Caco-2 (cell line): ENCODE measurements around the gene DCX. TPM values are rescaled to one million over a fixed set of nuclear protein-coding genes. Genes with fewer than 3 reads are reported as not detected.

Experiments used
- BruUV-seq: library from RNA; stranded (reverse); fragments of 400-500 nt; replicated peaks from 2 replicates; lab custom pipeline; 2021; lab: Mats Ljungman, UMichigan
- CTCF ChIA-PET: fragments of 300-600 bp; sonication (Branson Sonifier 250); formaldehyde crosslinking; loops from one replicate; lab custom pipeline; 2022; ENCODE audit warnings: antibody characterized with exemption; lab: Charles Lee
- POLR2A ChIA-PET: fragments of 300-600 bp; sonication (Branson Sonifier 250); formaldehyde crosslinking; loops from one replicate; lab custom pipeline; 2022; ENCODE audit warnings: antibody characterized with exemption; lab: Charles Lee
- DNase-seq, 2 experiments: peaks; one replicate each; pipeline versions ENCODE4 v3.0.0 to v3.0.0-alpha.2; 2020 to 2022
- H3K27me3 ChIP-seq: replicated peaks from 2 replicates; pipeline ENCODE4 v1.6.0; 2011; ENCODE audit warnings: low read length; ENCODE audit not compliant: control insufficient read depth, insufficient read depth
- H3K36me3 ChIP-seq: 2 replicates; pipeline ENCODE4 v1.5.1; 2011; ENCODE audit warnings: low read length; ENCODE audit not compliant: control insufficient read depth, insufficient read depth
- H3K4me1 ChIP-seq: fragments of 250-450 bp; sonication (Bioruptor Pico); 2 replicates; pipeline ENCODE4 v1.5.1; 2020; ENCODE audit warnings: mild to moderate bottlenecking
- H3K4me3 ChIP-seq: 2 replicates; pipeline ENCODE4 v1.5.1; 2011; ENCODE audit warnings: low read depth, mild to moderate bottlenecking, control low read depth, low read length
- H3K9me3 ChIP-seq: fragments of 250-450 bp; sonication (Bioruptor Pico); 2 replicates; pipeline ENCODE4 v1.5.1; 2020; ENCODE audit warnings: mild to moderate bottlenecking, moderate library complexity
- H3K27ac Mint-ChIP-seq: one replicate; pipeline ENCODE4 v1.8.0; 2022; ENCODE audit warnings: mixed read lengths; ENCODE audit not compliant: unreplicated experiment
- H3K27me3 Mint-ChIP-seq: one replicate; pipeline ENCODE4 v1.8.0; 2022; ENCODE audit warnings: mixed read lengths; ENCODE audit not compliant: insufficient read depth, unreplicated experiment
- H3K36me3 Mint-ChIP-seq: one replicate; pipeline ENCODE4 v1.8.0; 2022; ENCODE audit warnings: mild to moderate bottlenecking, mixed read lengths; ENCODE audit not compliant: insufficient read depth, unreplicated experiment
- H3K4me1 Mint-ChIP-seq: one replicate; pipeline ENCODE4 v1.8.0; 2022; ENCODE audit warnings: low read depth, mixed read lengths; ENCODE audit not compliant: unreplicated experiment
- H3K4me3 Mint-ChIP-seq: one replicate; pipeline ENCODE4 v1.8.0; 2022; ENCODE audit warnings: mild to moderate bottlenecking, moderate library complexity, mixed read lengths; ENCODE audit not compliant: unreplicated experiment
- H3K9me3 Mint-ChIP-seq: one replicate; pipeline ENCODE4 v1.8.0; 2022; ENCODE audit warnings: mixed read lengths; ENCODE audit not compliant: unreplicated experiment
- intact Hi-C: fragments of 100-400 bp; cut with micrococcal nuclease; formaldehyde crosslinking; loops from one replicate; pipeline ENCODE4 v1.10.0; 2022; ENCODE audit not compliant: unreplicated experiment
- total RNA-seq: library from RNA; stranded (reverse); gene quantifications from 2 replicates; pipeline ENCODE4 v1.2.3, GENCODE V29; 2022
- TF ChIP-seq, protein P1 (sequence below), 2 experiments: fragments of 200-600 bp in 1 of 2; IDR thresholded peaks; 1 replicate in 1 of 2; 2 replicates in 1 of 2; pipeline versions ENCODE4 v1.5.1 to v1.8.0; 2011 to 2022; ENCODE audit warnings: antibody characterized with exemption in 1 of 2, control low read depth in 1 of 2, inconsistent platforms in 1 of 2, low read depth in 1 of 2, low read length in 1 of 2, mild to moderate bottlenecking in 1 of 2, moderate library complexity in 1 of 2; ENCODE audit not compliant: insufficient read depth in 1 of 2, severe bottlenecking in 1 of 2, unreplicated experiment in 1 of 2

Gene DCX
- total RNA-seq, 1 experiment from 2014 or later: not detected

DNA sequence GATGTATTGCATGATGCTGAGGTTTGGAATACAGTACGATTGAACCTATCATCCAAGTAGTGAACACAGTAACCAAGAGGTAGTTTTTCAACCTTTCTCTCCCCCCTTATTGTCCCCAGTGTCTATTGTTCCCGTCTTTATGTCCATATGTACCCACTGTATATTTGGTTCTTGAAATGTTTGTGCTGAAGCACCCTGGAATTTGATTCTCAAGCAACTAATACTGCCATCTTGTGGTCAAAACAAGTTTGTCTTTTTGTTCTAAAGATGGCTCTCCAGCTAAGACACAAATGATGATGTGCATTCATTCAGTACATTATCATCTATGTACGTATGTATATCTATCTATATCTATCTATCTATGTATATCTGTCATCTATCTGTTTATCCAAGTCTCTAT is 33.5 kb upstream of the DCX start:
- Histone ChIP-seq H3K27me3 (no peaks in the 10 kb centered on the region), H3K9me3 (no peaks in the 10 kb centered on the region), H3K4me3 (no peak overlapping the region), H3K4me1 (no peaks in the 10 kb centered on the region), H3K36me3 (no peaks in the 10 kb centered on the region)
- H3K9me3 Mint-ChIP-seq: no peaks in the 10 kb centered on the region
- no peak overlapping the region for H3K27ac Mint-ChIP-seq
- H3K27me3 Mint-ChIP-seq: no peaks in the 10 kb centered on the region
- no peaks in the 10 kb centered on the region for H3K4me1 Mint-ChIP-seq
- peaks cover 5% of the 10 kb centered on the region for H3K36me3 Mint-ChIP-seq
- BruUV-seq: no TSS peak
- intact Hi-C loops: loop anchor here (2.0 to 5.0 kb wide), 4 partner anchors 68 to 453 kb away; no protein-coding TSS in a partner anchor
- ChIA-PET CTCF (no interaction called here), POLR2A (no interaction called here)
- peak in 1 of 2 experiments; percentile 18 for DNase-seq
- H3K4me3 Mint-ChIP-seq: no peak overlapping the region
- TF ChIP-seq, protein P1, sequence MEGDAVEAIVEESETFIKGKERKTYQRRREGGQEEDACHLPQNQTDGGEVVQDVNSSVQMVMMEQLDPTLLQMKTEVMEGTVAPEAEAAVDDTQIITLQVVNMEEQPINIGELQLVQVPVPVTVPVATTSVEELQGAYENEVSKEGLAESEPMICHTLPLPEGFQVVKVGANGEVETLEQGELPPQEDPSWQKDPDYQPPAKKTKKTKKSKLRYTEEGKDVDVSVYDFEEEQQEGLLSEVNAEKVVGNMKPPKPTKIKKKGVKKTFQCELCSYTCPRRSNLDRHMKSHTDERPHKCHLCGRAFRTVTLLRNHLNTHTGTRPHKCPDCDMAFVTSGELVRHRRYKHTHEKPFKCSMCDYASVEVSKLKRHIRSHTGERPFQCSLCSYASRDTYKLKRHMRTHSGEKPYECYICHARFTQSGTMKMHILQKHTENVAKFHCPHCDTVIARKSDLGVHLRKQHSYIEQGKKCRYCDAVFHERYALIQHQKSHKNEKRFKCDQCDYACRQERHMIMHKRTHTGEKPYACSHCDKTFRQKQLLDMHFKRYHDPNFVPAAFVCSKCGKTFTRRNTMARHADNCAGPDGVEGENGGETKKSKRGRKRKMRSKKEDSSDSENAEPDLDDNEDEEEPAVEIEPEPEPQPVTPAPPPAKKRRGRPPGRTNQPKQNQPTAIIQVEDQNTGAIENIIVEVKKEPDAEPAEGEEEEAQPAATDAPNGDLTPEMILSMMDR (IDR thresholded peaks at IDR 0.05; ENCODE audit: insufficient read depth in 1 of 2, low read depth in 1 of 2, low read length in 1 of 2, severe bottlenecking in 1 of 2, unreplicated experiment in 1 of 2): peak; percentile 31 to 42

DNA sequence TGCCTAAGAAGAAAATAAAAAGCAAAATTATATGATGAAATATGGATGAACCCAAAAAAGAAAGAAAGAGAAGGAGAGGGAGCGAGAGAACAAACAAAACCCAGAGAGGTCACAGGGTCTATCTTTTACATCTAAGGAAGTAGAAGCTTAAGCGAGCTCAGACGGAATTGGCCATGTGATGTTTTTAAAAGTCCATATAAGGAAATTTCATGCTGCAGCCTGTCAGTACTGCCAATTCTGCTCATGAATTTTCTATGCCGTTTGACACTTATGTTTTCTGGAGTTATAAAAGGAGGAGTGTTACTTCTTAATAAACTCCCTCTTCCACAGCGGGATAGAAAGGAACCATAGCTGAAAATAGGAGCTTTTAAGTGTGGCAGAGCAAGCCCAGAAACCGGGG is 32.9 kb upstream of the DCX start:
- H3K27ac Mint-ChIP-seq: no peak overlapping the region
- no peak for DNase-seq
- no peaks in the 10 kb centered on the region for H3K36me3 ChIP-seq
- H3K4me3 Mint-ChIP-seq: no peak overlapping the region
- H3K4me3 ChIP-seq: no peak overlapping the region
- H3K9me3 Mint-ChIP-seq: no peaks in the 10 kb centered on the region
- intact Hi-C loops: loop anchor here (2.0 to 5.0 kb wide), 4 partner anchors 68 to 453 kb away; no protein-coding TSS in a partner anchor
- no peaks in the 10 kb centered on the region for H3K27me3 Mint-ChIP-seq
- no TSS peak for BruUV-seq
- ChIA-PET POLR2A (no interaction called here), CTCF (no interaction called here)
- TF ChIP-seq, protein P1 (IDR thresholded peaks at IDR 0.05; ENCODE audit: insufficient read depth in 1 of 2, low read depth in 1 of 2, low read length in 1 of 2, severe bottlenecking in 1 of 2, unreplicated experiment in 1 of 2): no peak
- H3K4me1 Mint-ChIP-seq: no peaks in the 10 kb centered on the region
- no peaks in the 10 kb centered on the region for H3K27me3 ChIP-seq
- peaks cover 5% of the 10 kb centered on the region for H3K36me3 Mint-ChIP-seq
- H3K4me1 ChIP-seq: no peaks in the 10 kb centered on the region
- no peaks in the 10 kb centered on the region for H3K9me3 ChIP-seq

DNA sequence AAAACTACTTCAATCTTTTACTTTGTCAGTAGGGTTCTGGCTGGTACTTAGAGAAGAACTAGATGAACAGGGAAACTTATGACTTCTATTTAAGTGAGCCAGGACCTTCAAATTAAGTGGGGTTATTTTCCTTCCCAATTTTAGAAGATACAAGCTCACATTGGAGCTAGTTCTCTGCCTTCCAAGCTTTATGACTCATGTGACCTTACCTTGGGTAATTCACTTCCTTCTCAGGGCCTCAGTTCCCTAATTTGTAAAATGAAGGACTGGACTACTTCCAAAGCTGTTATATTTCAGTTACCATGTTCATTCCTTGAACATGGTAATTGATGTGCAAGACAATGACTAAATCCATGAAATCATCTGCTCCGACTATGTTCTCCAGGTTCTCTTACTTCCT is 32.0 kb upstream of the DCX start:
- intact Hi-C loops: loop anchor here (2.0 kb wide), 1 partner anchor 209 kb away; no protein-coding TSS in a partner anchor
- POLR2A ChIA-PET: no interaction called here
- Histone ChIP-seq H3K4me1 (no peaks in the 10 kb centered on the region), H3K36me3 (no peaks in the 10 kb centered on the region), H3K9me3 (no peaks in the 10 kb centered on the region), H3K4me3 (no peak overlapping the region), H3K27me3 (no peaks in the 10 kb centered on the region)
- no TSS peak for BruUV-seq
- no peak for DNase-seq
- Mint-ChIP-seq H3K4me3 (no peak overlapping the region), H3K36me3 (peaks cover 5% of the 10 kb centered on the region), H3K27ac (no peak overlapping the region), H3K27me3 (peaks cover 6% of the 10 kb centered on the region), H3K4me1 (no peaks in the 10 kb centered on the region), H3K9me3 (no peaks in the 10 kb centered on the region)
- CTCF ChIA-PET: no interaction called here
- TF ChIP-seq, protein P1 (IDR thresholded peaks at IDR 0.05; ENCODE audit: insufficient read depth in 1 of 2, low read depth in 1 of 2, low read length in 1 of 2, severe bottlenecking in 1 of 2, unreplicated experiment in 1 of 2): no peak
